T1000 (cell line): Measurements from ENCODE around the gene ACOXL.
"Not testable (repeated sequence)": the region's sequence is repeated elsewhere in the genome, so short reads cannot be mapped to it uniquely, and the experiment has no call there.

ENCODE experiments used
- DNase-seq: peaks from one replicate; lab custom pipeline; 2025; ENCODE audit warnings: mixed read lengths; lab: John Stamatoyannopoulos, UW

ACOXL gene

GRCh38 chr2:110732422-110733413 is at the start of gene ACOXL:
ACOXL (plus strand) TSS chr2:110732573; CDS start chr2:110768390, 35,817 bp downstream.
- no peak for DNase-seq

GRCh38 chr2:110682872-110683271 is 49.5 kb upstream of the ACOXL start:
- no peak for DNase-seq

GRCh38 chr2:110687775-110688484 is 44.4 kb upstream of the ACOXL start:
- not testable (repeated sequence) for DNase-seq

- no peak for DNase-seq
Measured at GRCh38 chr2:110688594-110689091, 43.7 kb upstream of the ACOXL start.

- DNase-seq: no peak
Measured at GRCh38 chr2:110690083-110690965, 42.0 kb upstream of the ACOXL start.

- no peak for DNase-seq
Measured at GRCh38 chr2:110691612-110692258, 40.6 kb upstream of the ACOXL start.

GRCh38 chr2:110695146-110695898 is 37.1 kb upstream of the ACOXL start:
- DNase-seq: not testable (repeated sequence)

GRCh38 chr2:110698253-110698652 is 34.1 kb upstream of the ACOXL start:
- DNase-seq: not testable (repeated sequence)

- DNase-seq: no peak
Measured at GRCh38 chr2:110702514-110703380, 29.6 kb upstream of the ACOXL start.

GRCh38 chr2:110707386-110707965 is 24.9 kb upstream of the ACOXL start:
- no peak for DNase-seq

GRCh38 chr2:110708455-110708854 is 23.9 kb upstream of the ACOXL start:
- DNase-seq: no peak

GRCh38 chr2:110712737-110713136 is 19.6 kb upstream of the ACOXL start:
- no peak for DNase-seq

GRCh38 chr2:110713513-110714362 is 18.6 kb upstream of the ACOXL start:
- no peak for DNase-seq

- DNase-seq: no peak
Measured at GRCh38 chr2:110714452-110715224, 17.7 kb upstream of the ACOXL start.

GRCh38 chr2:110716959-110717645 is 15.3 kb upstream of the ACOXL start:
- no peak for DNase-seq

GRCh38 chr2:110717734-110718133 is 14.6 kb upstream of the ACOXL start:
- no peak for DNase-seq

- no peak for DNase-seq
Measured at GRCh38 chr2:110718382-110718781, 14.0 kb upstream of the ACOXL start.
